NCI-H226 (cell line): ENCODE results near the gene TOMM20.

ENCODE experiments used
- DNase-seq: peaks from one replicate; pipeline ENCODE4 v3.0.0-alpha.2; 2015

The TOMM20 gene

DNA sequence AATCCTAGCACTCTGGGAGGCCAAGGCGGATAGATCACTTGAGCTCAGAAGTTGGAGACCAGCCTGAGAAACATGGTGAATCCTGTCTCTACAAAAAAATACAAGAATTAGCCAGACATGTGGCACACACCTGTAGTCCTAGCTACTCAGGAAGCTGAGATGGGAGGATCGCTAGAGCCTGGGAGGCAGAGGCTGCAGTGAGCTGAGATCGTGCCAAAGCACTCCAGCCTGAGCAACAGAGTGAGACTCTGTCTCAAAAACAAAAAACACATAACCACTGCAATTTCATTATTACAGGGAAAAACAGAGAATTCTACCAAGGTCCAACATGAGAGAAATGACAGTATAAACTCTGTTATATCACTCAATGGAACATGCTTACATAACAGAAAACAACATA is 4.4 kb upstream of the TOMM20 start:
- DNase-seq, result no peak

DNA sequence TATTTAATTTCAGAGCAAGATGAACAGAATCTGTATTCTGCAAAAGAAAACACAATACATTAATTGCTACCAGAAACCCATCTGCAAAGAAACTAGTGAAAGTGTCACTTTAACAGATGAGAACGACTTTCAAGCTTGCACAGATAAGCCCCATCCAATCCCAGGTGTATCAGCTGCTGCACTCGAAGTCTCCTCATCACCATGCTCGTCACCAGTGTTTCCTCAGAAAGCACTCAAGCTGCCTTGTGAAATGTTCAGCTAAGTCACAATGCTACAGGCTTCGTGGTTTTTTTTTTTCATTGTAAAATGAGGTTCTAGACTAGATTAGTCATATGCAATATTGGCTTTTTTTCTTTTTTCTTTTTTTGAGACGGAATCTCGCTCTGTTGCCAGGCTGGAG is 3.3 kb upstream of the TOMM20 start:
- DNase-seq, result no peak

GRCh38 chr1:235130766-235131270 is 2.2 kb upstream of the TOMM20 start:
- no peak for DNase-seq

GRCh38 chr1:235129774-235130570 is 1.3 kb upstream of the TOMM20 start:
- DNase-seq, result no peak

DNA sequence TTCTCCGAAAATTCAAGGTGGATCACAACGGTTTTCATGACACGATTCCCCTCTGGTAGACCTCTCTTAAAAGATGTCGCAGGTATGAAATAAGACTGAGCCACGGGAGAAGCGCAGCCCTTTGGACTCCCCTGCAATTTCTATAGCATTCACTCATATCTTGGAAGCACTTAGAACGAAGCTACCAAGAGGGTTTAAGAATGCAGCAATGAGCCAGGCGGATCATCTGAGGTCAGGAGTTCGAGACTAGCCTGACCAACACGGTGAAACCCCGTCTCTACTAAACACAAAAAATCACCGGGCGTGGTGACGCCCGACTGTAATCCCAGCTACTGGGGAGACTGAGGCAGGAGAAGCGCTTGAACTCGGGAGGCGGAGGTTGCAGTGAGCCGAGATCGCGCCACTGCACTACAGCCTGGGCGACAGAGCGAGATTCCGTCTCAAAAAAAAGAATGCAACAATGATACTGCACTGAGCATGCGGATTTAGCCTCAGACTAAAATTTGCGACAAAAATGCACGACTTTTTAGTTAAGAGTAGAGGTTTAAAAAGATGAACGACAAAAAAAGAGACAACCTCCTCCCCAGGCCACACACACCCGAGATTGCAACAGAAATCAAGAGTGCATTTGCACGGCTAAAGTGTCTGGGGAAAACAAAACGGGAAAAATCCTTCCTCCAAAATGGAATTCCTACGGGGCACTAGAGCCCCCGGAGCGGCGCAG is 743 bp downstream of the TOMM20 start:
- DNase-seq, result no peak

- DNase-seq, result no peak
These were observed 1.4 kb downstream of the TOMM20 start for GRCh38 chr1:235127203-235127602.

GRCh38 chr1:235124665-235125064 is 4.0 kb downstream of the TOMM20 start:
- no peak for DNase-seq

DNA sequence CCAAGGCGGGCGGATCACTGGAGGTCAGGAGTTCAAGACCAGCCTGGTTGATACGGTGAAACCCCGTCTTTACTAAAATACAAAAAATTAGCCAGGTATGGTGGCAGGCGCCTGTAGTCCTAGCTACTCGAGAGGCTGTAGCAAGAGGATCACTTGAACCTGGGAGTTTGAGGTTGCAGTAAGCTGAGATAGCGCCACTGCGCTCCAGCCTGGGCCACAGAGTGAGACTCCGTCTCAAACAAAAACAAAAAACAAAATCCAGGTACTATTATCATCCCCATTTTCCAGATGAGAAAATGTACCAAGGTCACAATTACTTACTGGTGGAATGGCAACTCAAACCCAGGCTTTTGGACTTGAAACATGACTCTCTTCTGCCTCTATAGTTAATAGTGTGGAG is 4.5 kb downstream of the TOMM20 start:
- no peak for DNase-seq

- DNase-seq, result no peak
These were observed 6.3 kb downstream of the TOMM20 start for GRCh38 chr1:235122348-235122747.

GRCh38 chr1:235113183-235113917 is 15.3 kb downstream of the TOMM20 start:
- DNase-seq, result no peak

DNA sequence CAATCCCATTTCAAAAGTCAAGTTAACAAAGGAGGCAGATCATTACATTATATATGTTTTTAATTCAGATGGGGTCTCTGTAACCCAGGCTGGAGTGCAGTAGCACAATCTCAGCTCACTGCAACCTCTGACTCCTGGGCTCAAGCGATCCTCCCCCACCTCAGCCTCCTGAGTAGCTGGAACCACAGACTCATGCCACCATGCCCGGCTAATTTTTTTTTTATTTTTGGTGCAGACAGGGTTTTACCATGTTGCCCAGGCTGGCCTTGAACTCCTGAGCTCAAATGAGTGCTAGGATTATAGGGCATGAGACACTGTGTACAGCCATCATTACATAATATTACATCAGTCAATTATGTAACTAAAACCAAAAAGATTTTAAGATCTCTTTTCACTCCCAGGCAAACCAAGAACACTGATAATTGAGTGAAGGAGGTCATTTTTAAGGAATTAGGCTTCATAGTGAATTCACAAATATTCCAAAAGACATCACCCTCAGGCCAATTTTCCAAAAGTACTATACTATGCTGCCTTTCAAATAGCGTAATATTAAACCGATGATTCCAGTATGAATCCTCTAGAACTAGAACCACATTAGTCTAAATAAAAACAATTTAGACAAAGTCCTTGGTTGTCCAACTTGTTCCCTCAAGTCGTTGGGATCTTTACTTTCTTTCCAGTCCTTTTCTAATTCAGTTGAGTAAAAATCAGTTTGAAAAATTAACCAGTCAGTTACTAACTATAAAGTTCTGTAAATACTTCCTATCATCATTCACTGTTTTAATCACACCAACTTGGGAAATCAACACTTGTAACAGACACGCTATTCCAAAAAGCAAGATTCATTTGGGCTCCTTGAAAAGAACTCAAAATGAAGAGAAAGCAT is 16.1 kb downstream of the TOMM20 start:
- no peak for DNase-seq

DNA sequence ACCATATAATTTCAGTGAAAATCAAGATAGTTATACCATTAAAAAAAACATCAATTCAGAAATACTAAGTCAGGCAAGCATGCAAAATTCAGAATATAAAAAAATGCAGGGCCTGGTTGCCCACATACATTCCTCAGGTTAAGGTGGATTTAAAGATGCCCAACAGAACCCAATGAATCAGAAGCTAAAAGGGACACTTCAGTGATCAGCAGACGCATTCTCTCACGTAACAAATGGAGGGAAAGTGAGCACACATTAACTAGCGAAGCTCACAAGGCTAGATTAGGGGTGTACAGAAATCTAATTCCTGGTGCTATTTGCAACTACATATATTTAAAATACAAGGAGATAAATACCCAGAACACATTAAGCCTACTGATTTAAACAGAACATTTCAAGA is 17.5 kb downstream of the TOMM20 start:
- no peak for DNase-seq

GRCh38 chr1:235108876-235109275 is 19.8 kb downstream of the TOMM20 start:
- DNase-seq, result no peak

- DNase-seq, result no peak
These were observed 20.4 kb downstream of the TOMM20 start for GRCh38 chr1:235108185-235108593.

DNA sequence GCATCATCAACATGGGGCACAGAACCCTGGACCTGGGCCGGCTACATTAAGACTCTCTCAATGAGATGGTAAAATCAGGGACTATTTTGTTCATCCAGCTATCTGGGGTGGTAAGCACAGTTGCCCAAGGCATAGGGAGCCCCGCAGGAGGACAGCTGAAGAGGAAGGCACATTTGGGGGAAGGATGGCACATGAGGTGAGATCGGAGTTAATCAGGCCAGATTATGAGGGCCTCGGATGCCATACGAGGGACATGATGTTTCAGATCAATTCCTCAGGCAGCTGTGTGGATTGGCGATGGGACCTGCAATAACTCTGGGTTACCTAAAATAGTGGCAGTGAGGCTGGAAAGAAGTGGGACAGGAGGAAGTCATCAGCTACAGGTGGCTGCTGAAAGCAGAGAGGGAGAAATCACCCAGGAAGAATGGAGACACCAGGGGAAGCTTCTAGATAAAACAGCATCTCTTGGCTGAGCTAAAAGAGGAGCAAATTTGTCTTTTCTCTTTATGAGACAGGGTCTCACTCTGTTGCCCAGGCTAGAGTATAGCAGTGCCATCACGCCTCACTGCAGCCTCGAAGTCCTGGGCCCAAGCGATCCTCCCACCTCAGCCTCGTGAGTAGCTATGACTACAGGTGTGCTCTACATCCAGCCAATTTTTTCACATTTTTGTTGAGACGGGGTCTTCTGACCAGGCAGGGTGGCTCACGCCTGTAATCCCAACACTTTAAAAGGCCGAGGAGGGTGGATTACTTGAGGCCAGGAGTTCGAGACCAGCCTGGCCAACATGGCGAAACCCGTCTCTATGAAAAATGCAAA is 21.1 kb downstream of the TOMM20 start:
- no peak for DNase-seq

GRCh38 chr1:235106457-235106856 is 22.2 kb downstream of the TOMM20 start:
- no peak for DNase-seq

DNA sequence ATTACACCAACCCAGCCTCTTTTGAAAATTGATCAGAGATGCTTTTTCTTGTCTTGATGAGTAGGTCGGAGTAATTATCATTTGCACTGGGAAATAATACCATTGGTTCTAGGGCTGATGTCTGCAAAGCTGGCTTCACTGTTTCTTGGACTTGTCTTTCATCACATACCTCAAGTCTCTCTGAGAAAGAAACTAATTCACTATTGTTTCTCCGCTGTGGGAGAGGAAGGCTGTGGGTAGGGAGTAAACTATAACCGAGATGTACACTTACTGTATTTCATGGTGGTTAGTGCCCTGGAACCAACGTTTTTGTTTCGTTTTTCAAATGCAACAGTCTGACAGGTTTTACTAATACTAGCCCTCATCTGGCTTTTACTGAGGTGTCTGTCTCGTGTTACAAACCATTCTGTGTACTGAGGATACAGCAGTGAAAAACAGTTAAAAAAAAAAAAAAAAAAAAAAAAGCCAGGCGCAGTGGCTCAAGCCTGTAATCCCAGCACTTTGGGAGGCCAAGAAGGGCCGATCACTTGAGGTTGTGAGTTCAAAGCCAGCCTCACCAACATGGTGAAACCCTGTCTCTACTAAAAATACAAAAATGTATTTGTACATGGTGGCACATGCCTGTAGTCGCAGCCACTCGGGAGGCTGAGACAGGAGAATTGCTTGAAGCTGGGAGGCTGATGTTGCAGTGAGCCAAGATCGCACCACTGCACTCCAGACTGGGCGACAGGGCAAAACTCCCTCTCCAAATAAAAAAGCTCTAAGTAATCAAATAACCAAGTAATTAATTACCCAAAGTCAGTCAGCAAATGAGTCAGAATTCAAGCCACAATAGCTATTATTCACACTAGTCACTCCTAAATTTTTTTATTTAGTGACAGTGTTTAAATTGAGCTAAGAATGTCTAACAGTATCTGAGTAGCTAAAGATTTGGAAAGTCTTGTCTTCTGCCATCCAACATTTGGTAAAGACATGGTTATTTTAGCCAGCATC is 23.3 kb downstream of the TOMM20 start:
- DNase-seq, result no peak

GRCh38 chr1:235102993-235103411 is 25.6 kb downstream of the TOMM20 start:
- DNase-seq, result no peak

- DNase-seq, result no peak
These were observed 26.4 kb downstream of the TOMM20 start for GRCh38 chr1:235102259-235102582.

GRCh38 chr1:235101558-235102258 is 26.9 kb downstream of the TOMM20 start:
- DNase-seq, result no peak
